Coronary artery (tissue), 2 donors: ENCODE results near the gene PRTFDC1.

Experiments
- DNase-seq: peaks from one replicate; pipeline ENCODE4 v3.0.0-alpha.2; 2017; ENCODE audit warnings: low spot score
- H3K27ac ChIP-seq, 2 donors: fragments of 200-600 bp; sonication (generic); one replicate each; pipeline ENCODE4 v1.5.1; 2016 to 2019
- H3K4me3 ChIP-seq: fragments of 200-600 bp; sonication (generic); 2 replicates; pipeline ENCODE4 v1.5.1; 2016; ENCODE audit warnings: mild to moderate bottlenecking, moderate library complexity
- TF ChIP-seq, protein P1 (sequence below): fragments of 200-600 bp; sonication (generic); IDR thresholded peaks from one replicate; pipeline ENCODE4 v1.5.1; 2019; ENCODE audit warnings: antibody characterized with exemption

PRTFDC1 gene

DNA sequence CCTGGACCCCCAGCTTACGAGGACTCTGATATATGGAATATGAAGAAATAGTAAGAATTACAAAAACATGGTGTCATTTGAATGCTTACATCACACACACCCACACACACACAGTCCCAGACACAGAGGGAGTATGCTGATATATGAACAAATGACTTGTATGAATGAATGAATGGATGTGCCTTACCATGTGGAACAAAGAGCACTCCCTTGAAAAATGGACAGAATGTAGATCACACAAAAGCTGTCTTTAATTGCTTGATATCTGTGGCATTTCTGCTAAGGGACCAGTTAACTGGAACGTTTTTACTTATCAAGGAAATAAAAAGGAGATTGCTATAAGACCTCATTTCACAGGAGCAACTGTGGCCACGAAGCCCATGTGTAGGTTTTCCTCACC, 46.0 kb downstream of the PRTFDC1 start:
- TF ChIP-seq, protein P1, sequence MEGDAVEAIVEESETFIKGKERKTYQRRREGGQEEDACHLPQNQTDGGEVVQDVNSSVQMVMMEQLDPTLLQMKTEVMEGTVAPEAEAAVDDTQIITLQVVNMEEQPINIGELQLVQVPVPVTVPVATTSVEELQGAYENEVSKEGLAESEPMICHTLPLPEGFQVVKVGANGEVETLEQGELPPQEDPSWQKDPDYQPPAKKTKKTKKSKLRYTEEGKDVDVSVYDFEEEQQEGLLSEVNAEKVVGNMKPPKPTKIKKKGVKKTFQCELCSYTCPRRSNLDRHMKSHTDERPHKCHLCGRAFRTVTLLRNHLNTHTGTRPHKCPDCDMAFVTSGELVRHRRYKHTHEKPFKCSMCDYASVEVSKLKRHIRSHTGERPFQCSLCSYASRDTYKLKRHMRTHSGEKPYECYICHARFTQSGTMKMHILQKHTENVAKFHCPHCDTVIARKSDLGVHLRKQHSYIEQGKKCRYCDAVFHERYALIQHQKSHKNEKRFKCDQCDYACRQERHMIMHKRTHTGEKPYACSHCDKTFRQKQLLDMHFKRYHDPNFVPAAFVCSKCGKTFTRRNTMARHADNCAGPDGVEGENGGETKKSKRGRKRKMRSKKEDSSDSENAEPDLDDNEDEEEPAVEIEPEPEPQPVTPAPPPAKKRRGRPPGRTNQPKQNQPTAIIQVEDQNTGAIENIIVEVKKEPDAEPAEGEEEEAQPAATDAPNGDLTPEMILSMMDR, result no peak
- DNase-seq, result no peak
- no peak overlapping the region for H3K27ac ChIP-seq
- no peak overlapping the region for H3K4me3 ChIP-seq

DNA sequence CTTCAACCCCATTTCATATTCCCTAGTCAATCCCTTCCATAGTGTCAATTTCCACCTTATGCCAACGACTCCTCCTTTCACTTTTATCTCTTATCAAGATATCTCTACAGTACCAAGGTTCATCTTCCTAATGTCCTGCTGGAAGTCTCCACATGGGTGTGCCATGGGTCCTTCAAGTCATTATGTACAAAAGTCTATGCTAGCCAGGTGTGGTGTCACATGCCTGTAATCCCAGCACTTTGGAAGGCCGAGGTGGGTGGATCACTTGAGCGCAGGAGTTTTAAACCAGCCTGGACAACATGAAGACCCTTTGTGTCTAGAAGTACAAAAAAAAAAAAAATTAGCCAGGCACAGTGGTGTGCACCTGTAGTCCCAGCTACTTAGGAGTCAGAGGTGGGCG, 47.6 kb downstream of the PRTFDC1 start:
- no peak for DNase-seq
- TF ChIP-seq, protein P1, result no peak
- H3K4me3 ChIP-seq, result no peak overlapping the region
- no peak overlapping the region for H3K27ac ChIP-seq

DNA sequence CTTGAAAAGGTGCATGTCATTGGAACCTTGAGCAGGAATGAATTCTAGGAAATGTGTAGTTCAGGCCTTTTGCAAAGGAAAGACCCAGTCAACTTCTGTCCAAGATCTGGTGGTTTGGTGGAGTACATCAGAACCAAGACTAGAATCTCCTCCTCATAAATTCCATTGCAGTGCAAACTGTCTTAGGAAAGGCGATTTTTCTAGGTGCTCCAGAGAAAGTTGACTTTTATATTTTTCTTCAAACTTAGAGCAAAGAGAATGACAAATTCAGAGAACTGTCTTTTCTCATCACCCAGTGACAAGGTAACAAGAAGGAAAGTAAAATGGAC, 50.0 kb downstream of the PRTFDC1 start:
- H3K4me3 ChIP-seq, result no peak overlapping the region
- TF ChIP-seq, protein P1, result no peak
- DNase-seq, result no peak
- no peak overlapping the region for H3K27ac ChIP-seq

DNA sequence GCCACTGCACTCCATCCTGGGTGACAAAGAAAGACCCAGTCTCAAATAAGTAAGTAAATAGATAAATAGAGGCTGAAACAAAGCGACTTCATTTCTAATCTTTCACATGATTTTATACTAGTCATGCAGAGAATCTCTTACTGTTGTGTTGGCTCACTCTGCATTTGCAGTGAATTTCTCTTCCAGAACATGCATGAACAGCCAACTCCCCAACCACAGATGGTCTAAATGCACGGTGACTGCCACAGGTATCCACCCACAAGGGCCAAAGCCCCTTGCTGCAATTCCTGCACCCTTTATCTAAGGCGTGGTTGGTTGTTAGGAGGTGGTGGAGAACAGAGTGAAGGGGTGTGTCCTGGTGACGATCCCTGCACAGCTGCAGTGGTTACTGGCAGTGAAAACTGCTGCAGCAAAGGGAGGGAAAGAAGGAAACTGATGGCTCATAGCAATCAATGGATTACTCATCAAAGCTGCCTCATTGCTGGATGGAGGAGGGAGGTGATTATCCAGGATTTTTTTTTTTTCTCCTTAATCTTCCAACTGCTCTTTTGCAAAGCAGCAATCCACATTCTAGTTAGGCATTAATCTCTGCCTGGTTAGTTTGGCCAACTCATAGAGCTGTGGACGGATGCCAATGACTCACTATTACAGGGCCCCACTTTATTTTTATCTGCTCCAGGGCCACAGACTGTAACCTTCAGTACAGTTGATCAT, 50.6 kb downstream of the PRTFDC1 start:
- DNase-seq, result no peak
- Histone ChIP-seq H3K27ac (peak overlapping the region; percentile 9 to 33), H3K4me3 (no peak overlapping the region)
- TF ChIP-seq, protein P1, result no peak

DNA sequence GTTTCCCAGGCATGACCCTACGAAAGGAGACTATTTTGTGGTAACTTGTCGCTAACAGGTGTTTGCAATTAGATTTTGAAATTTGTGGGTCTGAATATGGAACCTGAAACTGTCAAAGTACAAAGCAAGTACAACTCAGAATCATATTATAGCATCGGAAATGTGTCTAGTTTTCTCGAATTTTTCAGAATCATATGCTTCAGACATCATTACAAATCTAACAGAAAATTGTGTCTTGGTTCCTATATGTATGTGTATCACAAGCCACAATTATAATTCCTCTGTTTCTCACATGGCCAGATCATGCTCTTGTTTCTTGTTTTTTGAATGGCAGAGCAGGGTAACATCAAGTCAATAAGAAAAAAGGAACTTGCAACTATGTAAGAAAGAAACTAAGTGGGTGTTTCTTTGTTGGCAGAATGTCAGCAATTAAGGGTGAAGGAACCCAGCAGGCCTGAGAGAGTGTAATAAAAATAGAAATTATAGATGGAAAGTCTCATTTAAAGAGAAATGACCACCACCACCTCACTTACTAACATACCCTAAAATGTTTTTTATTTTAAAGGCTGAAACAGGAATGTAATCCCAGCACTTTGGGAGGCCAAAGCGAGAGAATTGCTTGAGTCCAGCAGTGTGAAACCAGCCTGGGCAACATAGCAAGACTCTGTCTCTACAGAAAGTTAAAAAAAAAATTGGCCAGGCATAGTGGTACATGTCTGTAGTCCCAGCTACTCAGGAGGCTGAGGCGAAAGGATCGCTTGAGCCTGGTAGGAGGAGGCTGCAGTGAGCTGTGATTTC, 51.3 kb downstream of the PRTFDC1 start:
- Histone ChIP-seq H3K4me3 (no peak overlapping the region), H3K27ac (peak overlapping the region; percentile 9 to 33)
- no peak for DNase-seq
- TF ChIP-seq, protein P1, result no peak

DNA sequence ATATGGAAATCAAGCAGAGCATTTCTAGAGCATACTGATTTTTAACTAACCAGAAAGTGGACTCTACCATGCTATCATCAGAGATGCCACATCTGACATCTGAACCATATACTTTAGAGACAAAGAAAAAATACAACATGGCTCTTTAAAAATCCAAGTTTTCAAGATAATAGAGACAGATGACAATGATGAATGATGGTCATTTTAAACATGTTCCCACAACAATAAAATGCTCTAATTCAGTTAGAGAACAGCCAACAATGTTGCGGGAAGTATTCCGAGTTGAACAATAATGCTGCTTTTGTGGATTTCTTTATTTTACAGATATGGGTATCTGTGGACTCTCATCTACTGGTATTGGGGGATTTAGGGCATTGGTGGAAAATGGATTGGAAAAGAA, 52.8 kb downstream of the PRTFDC1 start:
- Histone ChIP-seq H3K27ac (no peak overlapping the region), H3K4me3 (no peak overlapping the region)
- DNase-seq, result no peak
- TF ChIP-seq, protein P1, result no peak

DNA sequence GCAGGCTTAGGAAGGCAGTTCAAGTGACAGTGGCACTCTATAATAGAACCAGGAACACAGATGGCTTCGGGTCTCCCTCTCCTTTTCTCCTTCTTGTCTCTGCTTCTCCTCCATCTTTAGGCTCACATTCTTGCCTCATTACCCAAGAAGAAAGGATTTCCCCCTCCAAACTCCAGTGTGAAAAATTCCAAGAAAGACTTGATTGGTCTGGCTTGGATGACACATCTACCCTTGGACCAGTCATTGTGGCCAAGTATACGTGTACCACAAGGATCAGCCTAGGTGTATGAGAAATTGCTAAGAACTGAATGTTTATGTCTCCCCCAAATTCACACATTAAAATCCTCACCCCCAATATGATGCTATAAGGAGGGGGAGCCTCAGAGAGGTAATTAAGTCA, 53.9 kb downstream of the PRTFDC1 start:
- H3K4me3 ChIP-seq, result no peak overlapping the region
- TF ChIP-seq, protein P1, result no peak
- DNase-seq, result no peak
- no peak overlapping the region for H3K27ac ChIP-seq
